ENCODE data around the gene ADAMTS12. TPM values are rescaled to one million over a fixed set of nuclear protein-coding genes. Genes with fewer than 3 reads are reported as not detected.

Gene ADAMTS12
- total and polyA plus RNA-seq, 2 of the 8 experiments (the other 6 are each of a cell fraction or from before 2014, with no cell fraction given), result 6.4 to 12.8 TPM

DNA sequence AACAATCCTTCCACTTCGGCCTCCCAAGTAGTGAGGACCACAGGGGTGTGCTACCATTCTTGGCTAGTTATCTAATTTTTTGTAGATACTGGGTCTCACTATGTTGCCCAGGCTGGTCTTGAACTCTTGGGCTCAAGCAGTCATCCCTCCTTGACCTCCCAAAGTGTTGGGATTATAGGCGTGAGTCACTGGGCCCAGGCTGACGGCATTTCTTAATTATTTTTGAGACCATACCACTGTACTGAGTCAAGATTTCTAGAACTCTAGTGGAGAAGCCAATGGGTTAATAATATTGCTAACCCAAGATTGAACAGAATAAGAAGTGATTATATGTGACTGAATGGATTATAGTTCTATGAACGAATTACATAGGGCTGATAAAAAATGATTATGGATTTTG, 384.4 kb downstream of the ADAMTS12 start:
- Histone ChIP-seq H4K91ac (replicated peaks; ENCODE audit: insufficient read length, low read length) (no peak overlapping the region), H2BK5ac (ENCODE audit: low read depth, low read length) (no peak overlapping the region), H3K18ac (ENCODE audit: extremely low read depth, low read length) (no peak overlapping the region), H3K14ac (ENCODE audit: insufficient read length) (no peak overlapping the region), H3K9me3 (ENCODE audit: insufficient read depth in 2 of 2, low read depth in 1 of 2, low read length in 1 of 2) (no peaks in the 10 kb centered on the region), H3K56ac (replicated peaks; ENCODE audit: insufficient read length, low read depth, low read length) (no peak overlapping the region), H3K36me3 (ENCODE audit: control insufficient read depth in 2 of 4, insufficient read depth in 4 of 4, low read length in 3 of 4) (no peaks in the 10 kb centered on the region), H3K4ac (replicated peaks; ENCODE audit: insufficient read length, low read depth, low read length) (no peak overlapping the region), H3K9ac (replicated peaks in 1 of 4; ENCODE audit: extremely low read depth in 1 of 4, low read depth in 3 of 4, low read length in 3 of 4) (no peak overlapping the region), H3K23me2 (ENCODE audit: low read depth, low read length) (no peaks in the 10 kb centered on the region; the same call in 1 of the 2 replicates), H3K4me1 (replicated peaks in 1 of 4; ENCODE audit: control insufficient read depth in 3 of 4, insufficient read depth in 4 of 4, low read length in 3 of 4) (no peaks in the 10 kb centered on the region), H3K4me2 (ENCODE audit: insufficient read depth in 1 of 2, low read depth in 2 of 2, low read length in 2 of 2) (no peak overlapping the region), H2AK5ac (ENCODE audit: low read depth, low read length) (no peak overlapping the region), H2AFZ (ENCODE audit: low read length) (no peak overlapping the region), H2BK20ac (ENCODE audit: low read length) (no peak overlapping the region), H3K27ac (ENCODE audit: low read depth, low read length) (no peak overlapping the region), H3K27me3 (replicated peaks in 1 of 4; ENCODE audit: control insufficient read depth in 3 of 4, extremely low read depth in 1 of 4, insufficient read depth in 3 of 4, low read length in 3 of 4) (no peaks in the 10 kb centered on the region), H4K20me1 (replicated peaks in 1 of 2; ENCODE audit: control insufficient read depth in 1 of 2, insufficient read depth in 2 of 2, low read length in 2 of 2) (no peaks in the 10 kb centered on the region), H2BK12ac (ENCODE audit: low read depth, low read length) (no peak overlapping the region), H4K8ac (ENCODE audit: extremely low read depth, insufficient read depth, low read length) (no peak overlapping the region), H2BK15ac (ENCODE audit: low read length) (no peak overlapping the region), H4K5ac (ENCODE audit: insufficient read length, low read depth, low read length) (no peak overlapping the region), H2BK120ac (replicated peaks; ENCODE audit: low read depth, low read length) (no peak overlapping the region), H3K79me1 (ENCODE audit: low read depth, low read length) (no peaks in the 10 kb centered on the region), H3K79me2 (ENCODE audit: control insufficient read depth in 1 of 2, insufficient read depth in 2 of 2, low read length in 2 of 2) (no peaks in the 10 kb centered on the region), H3K4me3 (ENCODE audit: extremely low read depth in 1 of 4, insufficient read depth in 2 of 4, low read depth in 3 of 4, low read length in 4 of 4) (no peak overlapping the region), H3K23ac (ENCODE audit: insufficient read length) (no peak overlapping the region)
- TF ChIP-seq RFX5 (IDR thresholded peaks at IDR 0.05; ENCODE audit: borderline replicate concordance, low read depth, low read length), result no peak
- no peak for TF ChIP-seq ZNF274 (IDR thresholded peaks at IDR 0.05; ENCODE audit: borderline replicate concordance, extremely low read depth, low read length)
- TF ChIP-seq BRCA1 (IDR thresholded peaks at IDR 0.05; ENCODE audit: low read depth, low read length), result no peak
- CTCF ChIA-PET (ENCODE audit: partially characterized antibody), result no interaction called here
- no peak for DNase-seq (ENCODE audit: low read depth in 1 of 2, low spot score in 2 of 2)
- 83% methylated on average over 4 of the region's 4 CpGs; no CpG with 5 or more reads in 1 of the 2 experiments for WGBS, 2 experiments (ENCODE audit: extremely low coverage in 1 of 2, insufficient coverage in 1 of 2, insufficient read length in 1 of 2, insufficient replicate concordance in 2 of 2, low coverage in 1 of 2, low lambda C conversion rate in 2 of 2, missing lambda C conversion rate in 1 of 2)
- POLR2A ChIA-PET (ENCODE audit: partially characterized antibody), result no interaction called here
- no peak for FAIRE-seq

Data from H1 (cell line).